Stimulated activated CD8-positive, alpha-beta memory T cell treated with anti-CD3 and anti-CD28 coated beads, Interleukin-7, amount 100 ng/mL, for 4 hours (primary cell): Measurements from ENCODE around the gene FBXO36.

Source experiments
- DNase-seq, 2 donors: peaks; one replicate each; pipeline ENCODE4 v3.0.0-alpha.2; 2020; ENCODE audit warnings: low read depth in 2 of 2

The FBXO36 gene

GRCh38 chr2:230048010-230048671, 125.8 kb downstream of the FBXO36 start:
- DNase-seq, result no peak

GRCh38 chr2:230050136-230050535, 127.8 kb downstream of the FBXO36 start:
- no peak for DNase-seq

GRCh38 chr2:230052299-230052698, 130.0 kb downstream of the FBXO36 start:
- DNase-seq, result no peak

GRCh38 chr2:230053753-230054478, 131.6 kb downstream of the FBXO36 start:
- no peak for DNase-seq

GRCh38 chr2:230060672-230061293, 138.5 kb downstream of the FBXO36 start:
- no peak for DNase-seq
